Left lung (tissue), 10 donors: ENCODE results near the gene CTXND2. TPM values are rescaled to one million over a fixed set of nuclear protein-coding genes. Genes with fewer than 3 reads are reported as not detected.
"Not testable (repeated sequence)": the region's sequence is repeated elsewhere in the genome, so short reads cannot be mapped to it uniquely, and the experiment has no call there.

Source experiments
- ATAC-seq: fragments of 200-7000 bp; cut with Tn5 transposase; one replicate; pipeline ENCODE4 v1.9.1; 2020; ENCODE audit warnings: moderate library complexity
- DNase-seq, 4 donors: peaks; one replicate each; pipeline ENCODE4 v3.0.0-alpha.2; 2013 to 2020
- H3K27ac ChIP-seq, 2 donors: fragments of 200-600 bp; sonication (generic) in 1 of 2; one replicate each; pipeline versions ENCODE4 v1.5.0 to v1.8.0; 2020 to 2021
- H3K27me3 ChIP-seq, 2 donors: fragments of 200-600 bp; sonication (generic) in 1 of 2; one replicate each; pipeline versions ENCODE4 v1.5.0 to v1.8.0; 2020 to 2021
- H3K36me3 ChIP-seq, 2 donors: fragments of 200-600 bp; sonication (generic) in 1 of 2; one replicate each; pipeline versions ENCODE4 v1.5.0 to v1.8.0; 2020 to 2021
- H3K4me1 ChIP-seq, 2 donors: fragments of 200-600 bp; one replicate each; pipeline ENCODE4 v1.8.0; 2021
- H3K4me3 ChIP-seq, 2 donors: fragments of 200-600 bp; sonication (generic) in 1 of 2; one replicate each; pipeline versions ENCODE4 v1.5.0 to v1.8.0; 2020 to 2021; ENCODE audit warnings: mild to moderate bottlenecking in 1 of 2
- H3K9me3 ChIP-seq, 2 donors: fragments of 200-600 bp; sonication (generic) in 1 of 2; one replicate each; pipeline versions ENCODE4 v1.5.0 to v1.8.0; 2020 to 2021
- CTCF ChIP-seq, 2 donors: fragments of 200-600 bp; sonication (generic) in 1 of 2; IDR thresholded peaks; one replicate each; pipeline versions ENCODE4 v1.5.0 to v1.8.0; 2021; ENCODE audit warnings: antibody characterized with exemption in 2 of 2
- intact Hi-C, 2 donors: fragments of 100-400 bp; cut with DNase I; formaldehyde crosslinking; loops; one replicate each; pipeline versions ENCODE4 v1.11.2 to v1.14.2; 2022
- polyA plus RNA-seq, 6 donors: library from polyadenylated mRNA; unstranded; fragments of 120-200 nt; gene quantifications; one replicate each; pipeline ENCODE4 v1.2.1, GENCODE V29; 2013; ENCODE audit not compliant: insufficient read length in 6 of 6
- total RNA-seq, 2 donors: library from RNA; stranded (reverse); fragmentation: NEBNext Ultra II Directional; extraction: Animal tissue kit (Norgen Biotek cat#: 25700); gene quantifications; one replicate each; pipeline ENCODE4 v1.2.1, GENCODE V29; 2021
- donor health status: DM: no; HTN: yes; CAD: no.
- donor health status: DM: no; HTN: no; CAD: no.

Gene CTXND2
- total and polyA plus RNA-seq, 8 donors: 0.15 TPM; not detected in 7

GRCh38 chr1:150928286-150928685 is 41.4 kb downstream of the CTXND2 start:
- peaks cover 0 to 12% of the 10 kb centered on the region in 2 donors for H3K9me3 ChIP-seq
- no peak for ATAC-seq
- peaks cover 0 to 57% of the 10 kb centered on the region in 2 donors for H3K36me3 ChIP-seq
- H3K27ac ChIP-seq: no peak overlapping the region
- DNase-seq: no peak
- no peak overlapping the region for H3K4me3 ChIP-seq
- intact Hi-C loops: no loop called here
- H3K4me1 ChIP-seq: peaks cover 0 to 16% of the 10 kb centered on the region in 2 donors
- TF ChIP-seq CTCF (IDR thresholded peaks at IDR 0.05): no peak
- H3K27me3 ChIP-seq: no peaks in the 10 kb centered on the region

DNA sequence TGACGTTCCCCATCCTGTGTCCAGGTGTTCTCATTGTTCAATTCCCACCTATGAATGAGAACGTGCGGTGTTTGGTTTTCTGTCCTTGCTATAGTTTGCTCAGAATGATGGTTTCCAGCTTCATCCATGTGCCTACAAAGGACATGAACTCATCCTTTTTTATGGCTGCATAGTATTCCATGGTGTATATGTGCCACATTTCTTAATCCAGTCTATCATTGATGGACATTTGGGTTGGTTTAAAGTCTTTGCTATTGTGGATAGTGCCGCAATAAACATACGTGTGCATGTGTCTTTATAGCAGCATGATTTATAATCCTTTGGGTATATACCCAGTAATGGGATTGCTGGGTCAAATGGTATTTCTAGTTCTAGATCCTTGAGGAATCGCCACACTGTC is 41.8 kb downstream of the CTXND2 start:
- H3K4me3 ChIP-seq, ATAC-seq, H3K27ac ChIP-seq, H3K27me3 ChIP-seq, intact Hi-C loops, DNase-seq: not testable (repeated sequence)
- Histone ChIP-seq H3K36me3 (peaks cover 0 to 62% of the 10 kb centered on the region in 2 donors), H3K4me1 (peaks cover 0 to 16% of the 10 kb centered on the region in 2 donors), H3K9me3 (peaks cover 0 to 12% of the 10 kb centered on the region in 2 donors)

DNA sequence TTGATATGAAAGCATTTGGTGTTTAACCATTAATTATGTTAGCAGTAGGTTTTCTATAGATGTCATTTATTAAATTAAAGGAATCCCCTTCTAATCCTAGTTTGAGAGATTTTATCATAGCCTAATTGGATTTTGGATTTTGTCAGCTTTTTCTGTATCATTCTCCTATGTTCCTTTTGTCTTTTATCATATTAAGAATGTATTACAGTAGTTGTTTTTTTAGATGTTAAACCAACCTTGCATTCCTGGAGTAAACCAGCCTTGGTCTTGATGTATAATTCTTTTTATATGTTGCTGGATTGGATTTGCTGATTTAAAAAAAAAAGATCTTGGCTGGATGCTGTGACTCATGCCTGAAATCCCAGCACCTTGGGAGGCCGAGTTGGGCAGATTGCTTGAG is 44.8 kb downstream of the CTXND2 start:
- ATAC-seq (no peak), DNase-seq (peak in 1 of 4 donors; percentile 5)
- peaks cover 0 to 20% of the 10 kb centered on the region in 2 donors for H3K4me1 ChIP-seq
- H3K36me3 ChIP-seq: peaks cover 0 to 90% of the 10 kb centered on the region in 2 donors
- no peak overlapping the region for H3K4me3 ChIP-seq
- no peaks in the 10 kb centered on the region for H3K27me3 ChIP-seq
- intact Hi-C loops: no loop called here
- H3K27ac ChIP-seq: no peak overlapping the region
- H3K9me3 ChIP-seq: peaks cover 0 to 12% of the 10 kb centered on the region in 2 donors
- TF ChIP-seq CTCF (IDR thresholded peaks at IDR 0.05): no peak

GRCh38 chr1:150944856-150945255 is 57.9 kb downstream of the CTXND2 start:
- no peak for TF ChIP-seq CTCF (IDR thresholded peaks at IDR 0.05)
- no peaks in the 10 kb centered on the region for H3K27me3 ChIP-seq
- no peak overlapping the region for H3K27ac ChIP-seq
- peaks cover 0 to 100% of the 10 kb centered on the region in 2 donors for H3K36me3 ChIP-seq
- intact Hi-C loops: no loop called here
- ATAC-seq (no peak), DNase-seq (no peak)
- no peak overlapping the region for H3K4me3 ChIP-seq
- no peaks in the 10 kb centered on the region for H3K9me3 ChIP-seq
- no peaks in the 10 kb centered on the region for H3K4me1 ChIP-seq

DNA sequence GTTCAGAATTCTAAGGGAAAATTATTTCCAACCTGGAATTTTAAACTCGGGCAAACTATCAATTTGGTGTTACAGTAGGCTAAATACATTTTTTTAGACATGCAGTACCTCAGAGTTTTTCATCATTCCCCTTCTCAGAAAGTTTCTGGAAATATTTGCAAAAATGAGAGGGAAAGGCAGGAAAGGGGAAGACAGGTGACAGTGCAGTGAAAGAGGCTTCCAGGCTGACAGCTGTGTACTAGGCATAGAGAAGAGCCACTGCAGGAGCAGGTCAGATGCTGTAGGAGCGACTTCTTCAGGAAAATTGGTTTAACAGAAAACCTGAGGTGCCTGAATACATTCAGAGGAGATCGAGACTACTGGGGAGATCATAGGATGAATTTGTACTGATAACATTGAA is 67.8 kb downstream of the CTXND2 start:
- ATAC-seq (no peak), DNase-seq (no peak)
- Histone ChIP-seq H3K4me1 (no peaks in the 10 kb centered on the region), H3K27me3 (no peaks in the 10 kb centered on the region), H3K4me3 (no peak overlapping the region), H3K36me3 (peaks cover 0 to 100% of the 10 kb centered on the region in 2 donors), H3K27ac (no peak overlapping the region), H3K9me3 (no peaks in the 10 kb centered on the region)
- no peak for TF ChIP-seq CTCF (IDR thresholded peaks at IDR 0.05)
- intact Hi-C loops: no loop called here

DNA sequence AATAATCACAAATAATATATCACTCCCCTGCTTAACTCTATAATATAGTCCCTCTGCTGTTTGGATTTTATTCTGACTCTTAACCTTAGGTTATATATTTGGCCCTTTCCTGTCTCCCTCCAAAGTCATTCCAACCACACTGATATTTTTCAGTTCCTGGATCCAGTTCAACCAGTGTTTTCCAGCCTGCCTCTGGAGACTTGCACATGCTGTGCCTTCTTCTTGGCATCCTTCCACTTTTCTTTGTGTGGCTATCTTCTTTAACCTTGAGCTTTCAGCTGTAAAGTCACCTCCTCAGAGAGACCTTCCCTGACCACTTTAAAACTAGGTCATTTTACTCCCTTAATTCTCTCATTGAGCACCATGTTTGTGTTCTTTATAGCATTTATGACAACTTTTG is 68.3 kb downstream of the CTXND2 start:
- intact Hi-C loops: no loop called here

More for the DNA sequence above, 68.3 kb downstream of the CTXND2 start:
- Histone ChIP-seq H3K4me1 (no peaks in the 10 kb centered on the region), H3K27ac (no peak overlapping the region), H3K9me3 (no peaks in the 10 kb centered on the region), H3K27me3 (no peaks in the 10 kb centered on the region), H3K36me3 (peaks cover 0 to 100% of the 10 kb centered on the region in 2 donors), H3K4me3 (no peak overlapping the region)
- no peak for ATAC-seq
- TF ChIP-seq CTCF (IDR thresholded peaks at IDR 0.05): no peak
- DNase-seq: no peak
